Measurements from ENCODE around the gene HS6ST3.

DNA sequence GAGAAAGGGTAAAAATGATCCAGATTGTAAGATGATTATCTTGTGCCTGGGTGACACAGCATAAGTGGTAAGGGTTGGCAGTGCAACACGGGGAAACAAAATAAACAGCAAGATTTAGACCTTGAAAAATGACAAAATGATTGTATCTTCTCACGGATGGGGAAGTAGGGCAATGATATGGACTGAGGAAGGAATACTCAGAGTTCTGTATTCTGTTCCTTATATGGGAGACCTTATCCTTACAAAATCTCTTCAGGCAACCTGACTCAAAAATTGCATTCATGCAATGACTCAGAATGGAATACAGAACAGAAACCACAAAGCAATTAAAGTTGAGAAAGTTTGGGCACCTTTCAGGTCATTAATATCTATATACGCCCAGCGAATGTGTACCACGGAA lies 149.0 kb downstream of the HS6ST3 start:
- TF ChIP-seq CTCF (IDR thresholded peaks at IDR 0.05): no peak
- TF ChIP-seq POLR2A (IDR thresholded peaks at IDR 0.05): no peak
- no peak for TF ChIP-seq EP300 (IDR thresholded peaks at IDR 0.05)

Data from sigmoid colon (tissue), 4 donors.